Stimulated activated CD4-positive, alpha-beta T cell treated with anti-CD3 and anti-CD28 coated beads, Interleukin-1b, Interleukin-23, amount 100 ng/mL, for 24 hours (primary cell): ENCODE measurements around the gene TAPT1.

ENCODE experiments used
- DNase-seq, 4 experiments: peaks; one replicate each; pipeline ENCODE4 v3.0.0-alpha.2; 2020; ENCODE audit warnings: low read depth in 4 of 4, low spot score in 1 of 4

TAPT1 gene

GRCh38 chr4:16111533-16111932 lies 114.7 kb downstream of the TAPT1 start:
- no peak for DNase-seq

- no peak for DNase-seq
Observed at GRCh38 chr4:16110661-16111290, 115.5 kb downstream of the TAPT1 start.
